Stimulated activated CD8-positive, alpha-beta memory T cell treated with anti-CD3 and anti-CD28 coated beads, Interleukin-12 subunit alpha, Interleukin-12 subunit beta, amount 100 ng/mL, for 24 hours (primary cell): ENCODE results near the gene LRBA.

Experiments
- DNase-seq: peaks from one replicate; pipeline ENCODE4 v3.0.0-alpha.2; 2020; ENCODE audit errors: extremely low read depth

Gene LRBA

DNA sequence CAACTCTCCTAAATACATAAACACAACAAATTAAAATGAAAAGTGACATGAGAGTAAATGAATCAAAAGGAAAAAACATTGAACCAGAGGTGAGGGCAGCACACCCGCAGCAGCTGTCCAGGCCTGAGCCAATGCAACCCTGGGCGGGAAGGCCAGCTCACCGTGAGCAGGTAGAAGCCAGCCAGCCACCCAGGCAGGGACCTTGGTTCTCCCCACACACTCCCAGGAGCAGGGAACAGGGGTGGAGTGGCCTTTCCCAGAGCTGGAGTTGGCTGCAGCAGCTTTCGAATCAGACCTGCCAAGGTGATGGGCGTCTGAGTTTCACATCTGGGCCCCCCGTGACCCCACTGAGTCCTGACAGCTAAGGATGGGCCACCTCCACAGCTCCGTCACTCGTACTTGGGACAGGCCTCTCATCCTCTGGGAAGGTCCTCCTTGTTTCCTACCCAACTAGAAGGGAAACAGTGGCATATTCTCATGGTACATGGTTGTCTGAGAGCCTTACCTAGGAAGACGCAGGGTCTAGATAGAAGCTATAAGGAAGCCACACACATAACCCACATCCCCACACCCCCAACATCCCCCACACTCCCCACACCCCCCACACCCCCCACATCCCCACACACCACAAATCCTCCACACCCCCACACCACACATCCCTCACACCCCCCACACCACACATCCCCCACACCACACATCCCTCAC lies 764.6 kb downstream of the LRBA start:
- no peak for DNase-seq

GRCh38 chr4:150248181-150248580 lies 766.9 kb downstream of the LRBA start:
- no peak for DNase-seq

DNA sequence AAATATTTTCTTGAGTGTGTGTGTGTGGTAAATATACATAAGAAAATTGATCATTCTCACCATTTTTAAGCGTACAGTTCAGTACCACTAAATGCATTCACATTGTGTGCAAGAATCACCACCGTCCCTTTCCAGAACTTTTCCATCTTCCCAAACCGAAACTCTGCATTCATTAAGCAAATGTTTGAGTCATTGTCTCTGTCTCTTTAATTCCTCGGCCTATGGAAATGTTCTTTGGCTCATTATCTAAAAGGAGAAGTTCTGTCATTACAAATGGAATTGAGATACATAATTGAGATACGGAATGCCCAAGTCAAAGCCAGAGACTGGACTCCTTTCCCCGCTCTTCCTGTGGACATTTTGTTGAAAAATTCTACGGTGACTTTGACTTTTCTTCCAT lies 767.9 kb downstream of the LRBA start:
- no peak for DNase-seq

GRCh38 chr4:150244600-150244999 lies 770.5 kb downstream of the LRBA start:
- DNase-seq = no peak

DNA sequence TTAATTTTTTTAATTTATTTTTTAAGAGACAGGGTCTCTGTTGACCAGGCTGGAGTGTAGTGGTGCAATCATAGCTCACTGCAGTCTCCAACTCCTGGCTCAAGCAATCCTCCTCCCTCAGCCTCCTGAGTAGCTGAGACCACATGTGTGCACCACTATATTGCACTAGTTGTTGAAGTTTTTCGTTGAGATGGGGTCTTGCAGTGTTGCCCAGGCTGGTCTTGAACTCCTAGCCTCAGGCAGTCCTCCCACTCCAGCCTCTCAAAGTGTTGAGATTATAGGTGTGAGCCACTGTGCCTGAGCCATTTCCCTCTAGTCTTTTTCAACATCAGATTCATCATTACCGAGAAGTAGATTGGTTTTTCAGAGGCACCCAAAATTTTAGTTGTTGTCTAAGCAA lies 771.2 kb downstream of the LRBA start:
- DNase-seq = no peak

DNA sequence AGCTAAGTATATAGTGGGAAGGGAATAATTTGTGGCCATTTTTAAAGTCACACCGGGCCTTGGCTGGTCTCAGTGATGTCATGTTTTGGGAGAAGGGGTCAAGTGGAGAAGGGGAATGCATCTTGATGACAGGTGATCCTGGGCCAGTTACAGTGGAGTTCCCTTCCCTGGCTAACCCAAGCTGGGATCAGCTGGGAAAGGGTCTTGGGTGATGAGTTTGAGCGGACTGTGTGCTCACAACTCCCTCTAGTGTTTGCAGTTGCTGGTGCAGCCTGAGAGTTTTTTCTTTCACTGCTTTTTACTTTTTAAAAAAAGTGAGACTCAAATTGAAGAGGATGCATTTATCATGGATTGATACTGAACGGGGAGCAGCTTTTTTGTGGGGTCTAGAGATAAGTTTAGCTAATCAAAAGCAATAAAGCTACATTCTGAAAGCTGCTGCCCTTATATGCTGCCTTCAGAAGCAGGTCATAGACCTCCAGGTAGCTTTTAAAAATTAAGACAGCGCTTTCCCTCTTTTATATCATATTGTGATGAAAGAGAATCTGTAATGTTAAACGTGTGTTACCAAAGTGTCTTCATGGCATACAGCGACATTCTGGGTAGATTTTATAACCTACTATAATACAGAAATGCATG lies 772.1 kb downstream of the LRBA start:
- DNase-seq = no peak

GRCh38 chr4:150240011-150240410 lies 775.1 kb downstream of the LRBA start:
- no peak for DNase-seq

- DNase-seq = no peak
Measured at GRCh38 chr4:150238591-150238990, 776.5 kb downstream of the LRBA start.

DNA sequence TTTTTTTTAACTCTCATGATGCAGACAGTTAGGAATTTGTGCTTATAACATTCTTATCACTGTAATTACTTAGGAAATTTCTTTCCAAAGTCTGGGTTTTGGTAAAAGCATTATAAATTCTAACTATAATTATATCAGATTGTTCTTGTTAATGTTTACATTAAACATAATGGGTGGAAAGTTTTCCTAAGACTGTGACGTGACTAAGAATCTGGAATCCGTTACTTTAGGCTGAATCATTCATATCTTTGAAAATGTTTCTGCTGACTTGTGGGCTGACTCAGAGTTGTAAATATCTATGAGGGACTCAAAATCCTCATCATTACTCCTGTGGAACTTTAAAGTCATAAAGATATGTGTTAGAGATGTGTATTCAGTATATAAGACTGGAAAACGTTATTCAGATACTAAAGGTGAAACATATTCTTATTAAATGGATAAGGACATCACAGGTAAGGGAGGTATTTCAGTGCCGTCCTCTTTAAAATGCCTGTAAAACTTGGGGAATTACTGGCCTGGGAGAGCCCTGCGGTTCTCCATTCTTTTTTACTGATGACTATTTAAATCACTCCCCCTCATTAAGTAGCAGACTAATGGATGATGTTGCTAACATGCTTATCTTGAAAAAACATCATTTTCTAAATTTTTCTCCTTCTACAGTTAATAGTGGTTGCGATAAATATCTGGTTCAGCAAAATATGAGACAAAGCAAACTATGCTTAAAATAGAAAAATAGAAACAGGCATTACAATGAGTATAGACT lies 777.8 kb downstream of the LRBA start:
- no peak for DNase-seq

- no peak for DNase-seq
Measured at GRCh38 chr4:150236626-150237025, 778.5 kb downstream of the LRBA start.

DNA sequence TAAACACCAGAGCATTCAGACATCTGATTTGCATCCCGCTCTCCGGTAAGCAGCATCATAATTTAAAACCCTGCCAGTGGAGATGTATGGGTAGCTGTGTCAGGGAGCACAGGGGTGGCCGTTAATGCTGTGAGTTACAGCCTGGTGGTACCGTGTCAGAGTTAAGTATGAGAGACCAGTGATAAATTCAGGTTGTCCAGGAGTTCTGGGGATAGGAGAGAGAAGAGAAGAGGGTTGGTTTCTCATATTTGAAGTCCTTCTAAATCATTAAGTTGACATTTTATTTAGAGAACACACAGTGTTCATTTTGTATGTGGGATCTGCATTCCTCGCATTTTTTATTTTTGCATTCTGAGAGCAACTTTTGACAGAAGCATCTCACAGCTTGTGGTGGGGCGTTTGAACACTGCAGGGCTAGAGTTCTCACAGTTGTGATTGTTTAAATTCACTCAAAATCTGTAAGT lies 779.2 kb downstream of the LRBA start:
- no peak for DNase-seq

GRCh38 chr4:150235317-150235716 lies 779.8 kb downstream of the LRBA start:
- no peak for DNase-seq

- DNase-seq = no peak
Measured at GRCh38 chr4:150234246-150234645, 780.8 kb downstream of the LRBA start.

DNA sequence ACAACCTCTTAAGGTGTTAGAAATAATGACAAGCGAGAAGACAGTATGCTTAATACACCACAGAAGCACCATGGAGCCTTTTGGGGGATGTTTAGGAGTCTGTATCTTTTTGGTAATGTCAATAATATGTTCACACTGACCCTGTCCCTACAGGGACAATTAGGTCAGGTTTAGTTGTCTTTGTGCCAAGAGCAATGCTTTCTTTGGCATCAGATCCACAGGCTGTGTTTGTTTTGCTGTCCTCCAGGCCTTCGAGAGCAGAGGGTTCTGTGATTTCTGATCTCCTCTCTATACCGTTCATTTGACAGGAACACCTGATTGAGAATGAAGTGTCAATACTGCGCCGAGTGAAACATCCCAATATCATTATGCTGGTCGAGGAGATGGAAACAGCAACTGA lies 783.1 kb downstream of the LRBA start:
- no peak for DNase-seq

GRCh38 chr4:150231107-150231770 lies 783.8 kb downstream of the LRBA start:
- no peak for DNase-seq

GRCh38 chr4:150230561-150230960 lies 784.5 kb downstream of the LRBA start:
- DNase-seq = no peak

GRCh38 chr4:150229520-150229919 lies 785.6 kb downstream of the LRBA start:
- DNase-seq = no peak

DNA sequence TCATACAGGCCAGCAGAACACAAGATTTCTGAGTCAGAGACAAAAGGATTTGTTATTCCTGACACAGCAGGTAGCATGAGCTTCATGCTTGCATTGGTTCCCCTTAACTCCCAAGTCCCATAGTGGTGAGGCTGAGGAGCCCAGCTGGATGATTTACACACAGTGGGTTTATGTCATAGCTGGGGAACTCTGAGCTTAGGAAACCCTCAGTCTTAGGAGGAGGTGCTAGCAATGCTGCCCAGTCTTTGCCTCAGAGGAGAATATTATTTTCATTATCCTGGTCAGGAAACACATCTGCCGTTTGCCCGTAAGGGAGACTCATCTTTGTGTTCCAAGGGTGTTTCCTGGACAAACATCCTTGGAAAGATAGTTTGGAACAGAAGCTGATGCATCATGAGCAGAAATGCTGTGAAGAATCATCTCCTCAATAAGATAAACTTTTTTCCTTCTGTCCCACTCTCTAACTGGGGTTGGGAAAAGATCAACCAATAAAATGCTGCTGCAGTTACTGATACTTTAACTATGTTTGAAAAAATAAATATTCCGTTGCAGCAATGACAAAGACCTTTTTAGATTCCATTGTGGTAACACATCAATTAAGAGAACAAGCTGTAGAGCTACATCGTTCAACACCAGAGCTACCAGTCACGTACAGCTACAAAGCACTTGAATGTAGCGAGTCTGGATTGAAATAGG lies 790.0 kb downstream of the LRBA start:
- DNase-seq = no peak

GRCh38 chr4:150219841-150220240 lies 795.2 kb downstream of the LRBA start:
- no peak for DNase-seq

- DNase-seq = no peak
Measured at GRCh38 chr4:150218447-150218846, 796.6 kb downstream of the LRBA start.

DNA sequence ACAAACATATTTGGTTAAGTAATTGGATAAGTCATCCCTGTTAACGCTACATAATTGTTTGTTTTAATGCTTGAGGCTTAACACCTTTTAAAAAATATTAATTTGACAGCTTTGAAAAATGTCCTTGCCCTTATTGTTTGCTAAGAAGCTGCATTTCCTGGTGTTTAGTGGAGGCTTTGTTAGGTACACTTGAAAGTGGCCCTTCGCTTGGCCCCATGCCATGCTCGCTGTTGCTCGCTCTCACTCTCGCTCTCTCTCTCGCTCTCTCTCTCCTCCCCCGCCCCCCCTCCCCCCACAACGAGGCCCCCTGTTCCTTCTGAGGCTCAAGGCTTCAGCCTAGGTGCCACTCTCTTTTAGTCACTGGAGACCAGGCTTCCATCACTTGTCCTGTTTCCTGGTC lies 797.3 kb downstream of the LRBA start:
- no peak for DNase-seq

- DNase-seq = no peak
Measured at GRCh38 chr4:150217192-150217591, 797.9 kb downstream of the LRBA start.
